GM18909 (cell line): Measurements from ENCODE around the gene VWA5B2.
"Not testable (repeated sequence)": the region's sequence is repeated elsewhere in the genome, so short reads cannot be mapped to it uniquely, and the experiment has no call there.

Source experiments
- ATAC-seq: cut with Tn5 transposase; IDR thresholded peaks from one replicate; pipeline ENCODE4 v1.9.1; 2021; ENCODE audit warnings: mild to moderate bottlenecking; ENCODE audit not compliant: unreplicated experiment, poor library complexity

Gene VWA5B2

DNA sequence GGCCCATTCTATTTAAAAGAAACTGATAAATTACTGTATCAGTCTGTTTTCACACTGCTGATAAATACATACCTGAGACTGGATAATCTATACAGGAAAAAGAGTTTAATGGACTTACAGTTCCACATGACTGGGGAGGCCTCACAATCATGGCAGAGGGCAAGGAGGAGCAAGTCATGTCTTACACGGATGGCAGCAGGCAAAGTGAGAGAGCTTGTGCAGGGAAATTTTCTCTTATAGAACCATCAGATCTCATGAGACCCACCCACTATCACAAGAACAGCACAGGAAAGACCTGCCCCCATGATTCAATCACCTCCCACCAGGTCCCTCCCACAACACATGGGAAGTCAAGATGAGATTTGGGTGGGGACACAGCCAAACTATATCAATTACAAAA, 37.9 kb downstream of the VWA5B2 start:
- not testable (repeated sequence) for ATAC-seq

DNA sequence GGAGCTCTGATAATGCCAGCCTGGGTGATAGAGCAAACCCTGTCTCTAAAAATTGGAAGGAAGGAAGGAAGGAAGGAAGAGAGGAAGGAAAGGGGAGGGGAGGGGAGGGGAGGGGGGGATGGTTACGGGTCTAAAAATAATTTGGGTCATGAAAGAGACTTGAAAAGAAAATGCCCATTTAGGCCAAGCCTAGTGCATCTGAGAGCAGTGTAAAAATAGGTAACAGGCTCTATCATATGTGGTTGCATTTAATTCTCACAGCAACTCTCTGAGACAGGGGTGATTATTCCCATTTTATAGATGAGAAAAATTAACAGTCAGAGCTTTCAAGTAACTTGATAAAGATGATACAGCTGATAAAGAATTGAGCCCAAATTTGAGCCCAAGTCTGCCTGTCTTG, 42.9 kb downstream of the VWA5B2 start:
- ATAC-seq, result no peak

DNA sequence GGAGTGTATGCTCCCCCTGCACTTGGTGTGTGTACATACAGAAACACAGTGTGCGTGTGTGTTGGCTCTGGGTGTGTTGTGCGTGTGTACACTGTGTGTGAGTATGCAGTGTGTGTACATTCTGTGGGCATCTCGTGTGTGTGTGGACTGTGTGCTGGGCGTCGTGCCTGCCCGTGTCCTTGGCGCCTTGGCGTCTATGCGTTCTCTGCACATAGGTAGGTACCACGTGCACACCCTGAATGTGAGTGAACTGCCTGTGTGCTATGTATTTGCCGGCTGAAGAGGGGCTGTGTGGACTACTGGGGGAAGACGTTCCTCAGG, 46.0 kb downstream of the VWA5B2 start:
- no peak for ATAC-seq

DNA sequence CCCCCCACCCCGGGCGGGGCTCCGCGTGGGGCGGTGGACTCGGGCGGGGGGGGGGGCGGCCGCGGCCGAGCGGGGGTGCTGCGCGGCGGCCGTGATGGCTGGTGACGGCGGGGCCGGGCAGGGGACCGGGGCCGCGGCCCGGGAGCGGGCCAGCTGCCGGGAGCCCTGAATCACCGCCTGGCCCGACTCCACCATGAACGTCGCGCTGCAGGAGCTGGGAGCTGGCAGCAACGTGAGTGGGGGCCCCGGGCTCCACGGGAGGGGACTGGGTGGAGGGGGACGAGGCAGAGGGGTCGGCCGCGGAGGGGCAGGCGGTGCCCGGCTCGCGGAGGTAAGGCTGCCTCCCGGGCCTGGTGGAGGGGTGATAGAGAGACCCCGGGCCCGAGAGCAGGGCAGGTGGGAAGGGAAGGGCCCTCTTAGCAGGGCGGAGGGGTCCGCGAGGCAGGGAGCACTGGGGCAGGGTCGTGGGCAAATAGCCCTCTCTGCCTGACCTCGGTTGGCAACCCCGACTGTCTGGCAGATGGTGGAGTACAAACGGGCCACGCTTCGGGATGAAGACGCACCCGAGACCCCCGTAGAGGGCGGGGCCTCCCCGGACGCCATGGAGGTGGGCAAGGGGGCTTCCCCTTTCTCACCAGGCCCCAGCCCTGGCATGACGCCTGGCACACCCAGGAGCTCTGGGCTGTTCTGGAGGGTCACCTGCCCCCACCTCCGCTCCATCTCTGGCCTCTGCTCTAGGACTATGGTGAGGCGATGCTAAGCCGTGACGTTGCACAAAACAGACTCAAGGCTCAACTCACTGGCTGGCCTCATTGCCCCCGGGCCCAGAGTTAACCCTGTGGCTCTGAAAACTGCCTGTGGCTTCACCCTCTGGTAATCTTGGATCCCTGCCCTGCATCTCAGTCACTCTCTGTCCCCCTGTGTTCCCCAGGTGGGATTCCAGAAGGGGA, 46.9 kb downstream of the VWA5B2 start, which contains the start of gene ECE2:
ECE2 (plus strand) TSS at position 62 of the 950 bp plus-strand sequence; CDS start at position 194, 132 bp downstream.
- no peak for ATAC-seq

DNA sequence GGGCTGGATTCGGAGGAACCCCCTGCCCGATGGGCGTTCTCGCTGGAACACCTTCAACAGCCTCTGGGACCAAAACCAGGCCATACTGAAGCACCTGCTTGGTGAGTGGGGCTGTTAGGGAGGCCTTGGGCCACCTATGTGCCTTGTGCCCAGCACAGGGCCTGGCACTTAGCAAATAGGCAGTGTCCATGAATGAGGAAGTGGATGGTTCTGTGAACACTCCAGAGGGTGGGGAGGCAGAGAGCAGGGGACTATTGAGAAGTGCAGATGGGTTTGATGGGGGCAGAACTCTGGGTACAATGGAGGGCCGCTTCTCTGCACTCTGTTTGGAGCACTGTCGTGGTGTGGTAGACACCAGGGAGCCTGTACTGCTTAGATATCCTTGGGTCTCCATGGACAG, 48.0 kb downstream of the VWA5B2 start:
- ATAC-seq, result no peak

DNA sequence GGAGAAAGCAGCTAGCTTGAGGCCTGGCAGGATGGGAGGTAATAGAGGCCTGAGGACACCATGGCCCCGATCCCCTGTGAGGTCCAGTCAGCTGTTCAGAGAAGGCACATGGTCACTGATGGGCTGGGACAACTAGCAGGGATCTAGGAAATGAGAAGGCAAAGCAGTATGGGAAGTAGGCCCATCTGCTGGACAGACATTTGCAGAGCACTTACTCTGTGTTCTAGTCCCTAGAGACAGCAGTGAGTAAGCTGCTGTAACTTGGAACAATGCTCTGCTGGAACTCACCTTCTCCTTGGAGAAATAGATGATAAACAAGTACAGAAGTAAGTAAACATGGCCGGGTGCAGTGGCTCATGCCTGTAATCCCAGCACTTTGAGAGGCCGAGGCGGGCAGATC, 53.6 kb downstream of the VWA5B2 start:
- no peak for ATAC-seq

DNA sequence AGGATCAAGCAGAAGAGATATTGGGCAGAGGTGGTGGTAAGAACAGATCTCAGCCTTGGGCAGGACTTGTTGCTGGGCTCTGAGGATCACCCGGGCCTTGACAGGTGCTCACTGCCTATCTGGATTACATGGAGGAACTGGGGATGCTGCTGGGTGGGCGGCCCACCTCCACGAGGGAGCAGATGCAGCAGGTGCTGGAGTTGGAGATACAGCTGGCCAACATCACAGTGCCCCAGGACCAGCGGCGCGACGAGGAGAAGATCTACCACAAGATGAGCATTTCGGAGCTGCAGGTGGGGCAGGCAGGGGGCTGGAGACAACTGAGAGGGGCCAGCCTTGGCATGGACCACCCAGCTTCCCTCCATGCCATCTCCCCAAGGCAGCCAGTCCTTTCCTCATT, 54.3 kb downstream of the VWA5B2 start:
- ATAC-seq, result no peak

DNA sequence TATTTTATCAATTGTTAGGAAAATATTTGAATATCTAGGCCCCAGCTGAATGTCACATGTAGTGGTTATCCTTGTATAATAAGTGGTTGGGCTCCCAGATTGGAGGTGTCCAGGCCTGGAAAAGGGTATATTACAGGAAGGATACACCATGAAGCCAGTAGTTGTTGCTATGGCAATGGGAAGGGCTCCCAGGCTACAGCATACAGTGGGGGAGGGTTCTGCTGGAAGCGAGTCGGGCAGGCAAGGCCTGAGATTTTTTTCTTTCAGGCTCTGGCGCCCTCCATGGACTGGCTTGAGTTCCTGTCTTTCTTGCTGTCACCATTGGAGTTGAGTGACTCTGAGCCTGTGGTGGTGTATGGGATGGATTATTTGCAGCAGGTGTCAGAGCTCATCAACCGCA, 55.3 kb downstream of the VWA5B2 start:
- no peak for ATAC-seq

DNA sequence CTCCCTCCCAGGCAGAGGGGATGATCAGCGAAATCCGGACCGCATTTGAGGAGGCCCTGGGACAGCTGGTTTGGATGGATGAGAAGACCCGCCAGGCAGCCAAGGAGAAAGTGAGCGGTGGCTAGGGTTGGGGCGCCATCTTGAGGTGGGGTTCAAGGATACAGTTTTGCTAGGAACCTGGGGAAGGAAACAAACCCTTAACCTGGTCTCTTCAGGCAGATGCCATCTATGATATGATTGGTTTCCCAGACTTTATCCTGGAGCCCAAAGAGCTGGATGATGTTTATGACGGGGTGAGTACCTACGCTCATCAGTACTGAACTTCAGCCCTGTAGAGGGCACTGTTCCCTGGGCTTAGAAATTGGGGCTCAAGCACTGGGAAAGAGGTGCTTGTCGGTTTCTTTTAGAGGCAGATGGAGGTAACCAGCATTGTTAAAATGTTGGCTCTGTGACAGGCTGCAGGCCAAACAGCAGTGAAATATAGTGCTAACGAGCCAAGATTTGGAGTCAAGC, 60.1 kb downstream of the VWA5B2 start:
- no peak for ATAC-seq

DNA sequence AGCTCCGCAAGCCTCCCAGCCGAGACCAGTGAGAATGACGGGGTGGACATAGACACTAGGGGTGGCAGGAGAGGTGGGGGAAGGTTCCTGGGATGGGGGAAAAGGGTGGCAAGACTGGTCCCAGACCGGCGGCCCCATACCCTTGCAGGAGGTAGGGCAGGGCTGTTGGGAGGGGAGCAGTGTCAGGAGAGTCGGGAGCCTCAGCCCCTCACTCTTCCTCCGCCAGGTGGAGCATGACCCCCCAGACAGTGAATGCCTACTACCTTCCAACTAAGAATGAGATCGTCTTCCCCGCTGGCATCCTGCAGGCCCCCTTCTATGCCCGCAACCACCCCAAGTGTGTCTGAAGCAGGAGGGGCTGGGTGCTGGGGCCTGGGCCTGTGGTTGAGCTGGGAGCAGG, 60.9 kb downstream of the VWA5B2 start:
- ATAC-seq, result no peak

DNA sequence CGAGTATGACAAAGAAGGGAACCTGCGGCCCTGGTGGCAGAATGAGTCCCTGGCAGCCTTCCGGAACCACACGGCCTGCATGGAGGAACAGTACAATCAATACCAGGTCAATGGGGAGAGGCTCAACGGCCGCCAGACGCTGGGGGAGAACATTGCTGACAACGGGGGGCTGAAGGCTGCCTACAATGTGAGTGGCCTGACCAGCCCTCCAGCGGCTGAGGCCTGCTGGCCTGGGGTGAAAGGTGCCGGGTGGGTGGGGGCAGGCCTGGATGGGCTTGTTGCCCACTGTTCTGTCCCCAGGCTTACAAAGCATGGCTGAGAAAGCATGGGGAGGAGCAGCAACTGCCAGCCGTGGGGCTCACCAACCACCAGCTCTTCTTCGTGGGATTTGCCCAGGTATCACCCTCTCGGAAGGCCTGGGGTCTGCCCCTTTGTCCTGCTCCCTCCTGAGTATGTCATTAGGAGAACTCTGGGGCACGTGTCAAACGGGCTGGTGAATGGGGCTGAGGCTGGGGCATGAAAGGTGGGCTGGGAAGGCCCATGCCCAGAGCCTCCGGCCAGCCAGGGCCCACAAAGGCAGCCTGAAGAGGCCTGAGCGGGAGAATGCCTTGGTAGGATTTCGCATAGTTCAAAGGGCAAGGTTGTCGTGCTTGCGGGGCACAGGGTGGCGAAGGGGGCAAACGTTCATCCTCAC, 61.8 kb downstream of the VWA5B2 start:
- no peak for ATAC-seq
